OCI-LY7 (cell line): ENCODE data around the gene GMDS. TPM values are rescaled to one million over a fixed set of nuclear protein-coding genes. Genes with fewer than 3 reads are reported as not detected.

Experiments
- BruUV-seq: library from RNA; stranded (reverse); fragments of 400-500 nt; replicated peaks from 2 replicates; lab custom pipeline; 2021; lab: Mats Ljungman, UMichigan
- CTCF ChIA-PET: fragments of 300-600 bp; sonication (Branson Sonifier 250); formaldehyde crosslinking; loops from one replicate; lab custom pipeline; 2022; ENCODE audit warnings: antibody characterized with exemption; ENCODE audit not compliant: unreplicated experiment; lab: Charles Lee
- POLR2A ChIA-PET: fragments of 300-600 bp; sonication (Branson Sonifier 250); formaldehyde crosslinking; loops from one replicate; lab custom pipeline; 2022; ENCODE audit warnings: antibody characterized with exemption; lab: Charles Lee
- DNase-seq: peaks from one replicate; pipeline ENCODE4 v3.0.0-alpha.2; 2015; ENCODE audit warnings: low spot score
- H2AFZ ChIP-seq: fragments of 200-600 bp; sonication (generic), shearing (Covaris generic); 2 replicates; pipeline ENCODE4 v1.6.1; 2014; ENCODE audit warnings: mild to moderate bottlenecking, antibody characterized with exemption, low read length, moderate library complexity
- H3K27ac ChIP-seq: fragments of 200-600 bp; sonication (generic); 2 replicates; pipeline ENCODE4 v1.5.1; 2014; ENCODE audit warnings: mixed run types, low read depth, mild to moderate bottlenecking, moderate library complexity, low read length, inconsistent platforms; ENCODE audit not compliant: poor library complexity, severe bottlenecking
- H3K36me3 ChIP-seq: fragments of 200-600 bp; sonication (generic); 2 replicates; pipeline ENCODE4 v1.6.1; 2014; ENCODE audit warnings: mild to moderate bottlenecking, antibody characterized with exemption, low read length, moderate library complexity, mixed read lengths; ENCODE audit not compliant: insufficient read depth
- H3K4me1 ChIP-seq: fragments of 200-600 bp; sonication (generic); 2 replicates; pipeline ENCODE4 v1.5.1; 2014; ENCODE audit warnings: mild to moderate bottlenecking, low read length; ENCODE audit not compliant: insufficient read depth, poor library complexity, severe bottlenecking
- H3K4me2 ChIP-seq: fragments of 200-600 bp; sonication (generic); 2 replicates; pipeline ENCODE4 v1.6.1; 2014; ENCODE audit warnings: mild to moderate bottlenecking, low read length
- H3K4me3 ChIP-seq: fragments of 200-600 bp; sonication (generic); 2 replicates; pipeline ENCODE4 v1.5.1; 2014; ENCODE audit warnings: mild to moderate bottlenecking, low read depth, low read length; ENCODE audit not compliant: poor library complexity, severe bottlenecking
- H3K79me2 ChIP-seq: fragments of 200-600 bp; sonication (generic); 2 replicates; pipeline ENCODE4 v1.6.1; 2016; ENCODE audit warnings: low read depth, mild to moderate bottlenecking, low read length, moderate library complexity, mixed read lengths; ENCODE audit not compliant: insufficient read depth
- H3K9me2 ChIP-seq: fragments of 200-600 bp; sonication (generic); 2 replicates; pipeline ENCODE4 v1.6.1; 2016; ENCODE audit warnings: mild to moderate bottlenecking, low read length, mixed read lengths; ENCODE audit not compliant: insufficient read depth
- H3K9me3 ChIP-seq: fragments of 200-600 bp; sonication (generic); 2 replicates; pipeline ENCODE4 v1.6.1; 2014; ENCODE audit warnings: mild to moderate bottlenecking, mixed run types, low read length, mixed read lengths
- H4K20me1 ChIP-seq: fragments of 200-600 bp; sonication (generic); 2 replicates; pipeline ENCODE4 v1.6.1; 2014; ENCODE audit warnings: mild to moderate bottlenecking, antibody characterized with exemption, low read length, moderate library complexity, mixed read lengths; ENCODE audit not compliant: insufficient read depth
- EZH2phosphoT487 ChIP-seq: fragments of 200-600 bp; sonication (generic); IDR thresholded peaks from 2 replicates; pipeline ENCODE4 v1.6.1; 2018; ENCODE audit warnings: low read depth, borderline replicate concordance, mild to moderate bottlenecking, mixed run types, antibody characterized with exemption, low read length, moderate library complexity, mixed read lengths
- intact Hi-C: fragments of 100-400 bp; cut with micrococcal nuclease; formaldehyde crosslinking; loops from one replicate; pipeline ENCODE4 v1.10.0; 2022; ENCODE audit not compliant: unreplicated experiment
- total RNA-seq, 2 experiments: library from RNA; depleted of rRNA in 1 of 2; stranded (reverse); fragments of >200 nt in 1 of 2; shearing (Covaris generic) in 1 of 2; gene quantifications; 2 replicates each; pipeline ENCODE4 v1.2.3, GENCODE V29; 2014 to 2022
- TF ChIP-seq, protein P1 (sequence below): fragments of 200-600 bp; sonication (generic); conservative IDR thresholded peaks from 2 replicates; pipeline ENCODE4 v1.5.1; 2014; ENCODE audit warnings: mild to moderate bottlenecking, antibody characterized with exemption, low read length, moderate library complexity, mixed read lengths

Gene GMDS
- total RNA-seq, 2 experiments from 2014 or later, result 9.9 to 26.8 TPM

DNA sequence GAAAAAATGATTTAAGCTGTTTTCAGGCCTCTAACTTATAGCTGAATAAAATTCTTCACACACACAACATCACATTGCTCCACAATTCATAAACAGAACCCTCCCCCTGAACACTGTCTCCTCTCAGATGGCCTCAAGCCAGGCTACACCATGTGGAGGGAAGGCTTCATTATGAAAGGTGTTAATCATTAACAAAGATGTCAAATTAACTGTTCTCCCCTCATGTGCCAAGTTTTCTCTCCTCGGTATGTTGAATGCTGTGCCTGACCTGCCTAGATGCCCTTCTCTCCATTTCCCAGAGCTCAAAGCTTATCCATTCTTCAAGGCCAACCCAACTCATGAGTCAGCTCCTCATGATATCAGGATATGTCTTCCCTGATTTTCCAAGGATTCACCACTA is 210.4 kb downstream of the GMDS start:
- no peak overlapping the region for H2AFZ ChIP-seq
- no peak overlapping the region for H3K4me2 ChIP-seq
- POLR2A ChIA-PET, result no interaction called here
- H3K27ac ChIP-seq, result no peak overlapping the region
- no peaks in the 10 kb centered on the region; the same call in 1 of the 2 replicates for H4K20me1 ChIP-seq
- no peaks in the 10 kb centered on the region for H3K4me1 ChIP-seq
- H3K36me3 ChIP-seq, result no peaks in the 10 kb centered on the region
- no peak for TF ChIP-seq EZH2phosphoT487
- TF ChIP-seq, protein P1, sequence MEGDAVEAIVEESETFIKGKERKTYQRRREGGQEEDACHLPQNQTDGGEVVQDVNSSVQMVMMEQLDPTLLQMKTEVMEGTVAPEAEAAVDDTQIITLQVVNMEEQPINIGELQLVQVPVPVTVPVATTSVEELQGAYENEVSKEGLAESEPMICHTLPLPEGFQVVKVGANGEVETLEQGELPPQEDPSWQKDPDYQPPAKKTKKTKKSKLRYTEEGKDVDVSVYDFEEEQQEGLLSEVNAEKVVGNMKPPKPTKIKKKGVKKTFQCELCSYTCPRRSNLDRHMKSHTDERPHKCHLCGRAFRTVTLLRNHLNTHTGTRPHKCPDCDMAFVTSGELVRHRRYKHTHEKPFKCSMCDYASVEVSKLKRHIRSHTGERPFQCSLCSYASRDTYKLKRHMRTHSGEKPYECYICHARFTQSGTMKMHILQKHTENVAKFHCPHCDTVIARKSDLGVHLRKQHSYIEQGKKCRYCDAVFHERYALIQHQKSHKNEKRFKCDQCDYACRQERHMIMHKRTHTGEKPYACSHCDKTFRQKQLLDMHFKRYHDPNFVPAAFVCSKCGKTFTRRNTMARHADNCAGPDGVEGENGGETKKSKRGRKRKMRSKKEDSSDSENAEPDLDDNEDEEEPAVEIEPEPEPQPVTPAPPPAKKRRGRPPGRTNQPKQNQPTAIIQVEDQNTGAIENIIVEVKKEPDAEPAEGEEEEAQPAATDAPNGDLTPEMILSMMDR, result no peak
- no peaks in the 10 kb centered on the region for H3K9me3 ChIP-seq
- BruUV-seq, result no TSS peak
- no peak overlapping the region for H3K4me3 ChIP-seq
- no peak for DNase-seq
- H3K9me2 ChIP-seq, result no peaks in the 10 kb centered on the region
- intact Hi-C loops, result no loop called here
- H3K79me2 ChIP-seq, result no peaks in the 10 kb centered on the region
- CTCF ChIA-PET, result no interaction called here

DNA sequence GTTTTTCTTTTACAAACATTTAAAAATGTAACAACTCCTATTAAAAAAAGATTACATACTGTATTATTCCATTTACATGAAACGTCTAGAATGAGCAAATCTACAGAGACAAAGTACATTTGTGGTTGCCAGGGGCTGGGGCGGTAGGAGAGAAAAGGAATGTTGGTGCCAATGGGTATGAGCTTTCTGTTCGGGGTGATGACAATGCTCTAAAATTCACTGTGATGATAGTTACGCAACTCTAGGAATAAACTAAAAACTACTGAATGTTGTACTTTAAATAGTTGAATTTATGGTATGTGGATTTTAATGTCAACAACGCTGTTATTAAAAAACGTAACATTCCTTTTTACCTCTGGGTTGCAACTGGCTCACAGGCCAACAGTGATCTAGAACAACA is 211.1 kb downstream of the GMDS start:
- intact Hi-C loops, result no loop called here
- H3K79me2 ChIP-seq, result no peaks in the 10 kb centered on the region
- no peaks in the 10 kb centered on the region for H3K36me3 ChIP-seq
- no peaks in the 10 kb centered on the region; the same call in 1 of the 2 replicates for H4K20me1 ChIP-seq
- H3K4me1 ChIP-seq, result no peaks in the 10 kb centered on the region
- H3K9me3 ChIP-seq, result no peaks in the 10 kb centered on the region
- no peak overlapping the region for H3K4me3 ChIP-seq
- no peaks in the 10 kb centered on the region for H3K9me2 ChIP-seq
- CTCF ChIA-PET, result no interaction called here
- no peak for DNase-seq
- BruUV-seq, result no TSS peak
- TF ChIP-seq, protein P1, result no peak
- no peak for TF ChIP-seq EZH2phosphoT487
- no peak overlapping the region for H3K27ac ChIP-seq
- no peak overlapping the region for H3K4me2 ChIP-seq
- H2AFZ ChIP-seq, result no peak overlapping the region
- POLR2A ChIA-PET, result no interaction called here

DNA sequence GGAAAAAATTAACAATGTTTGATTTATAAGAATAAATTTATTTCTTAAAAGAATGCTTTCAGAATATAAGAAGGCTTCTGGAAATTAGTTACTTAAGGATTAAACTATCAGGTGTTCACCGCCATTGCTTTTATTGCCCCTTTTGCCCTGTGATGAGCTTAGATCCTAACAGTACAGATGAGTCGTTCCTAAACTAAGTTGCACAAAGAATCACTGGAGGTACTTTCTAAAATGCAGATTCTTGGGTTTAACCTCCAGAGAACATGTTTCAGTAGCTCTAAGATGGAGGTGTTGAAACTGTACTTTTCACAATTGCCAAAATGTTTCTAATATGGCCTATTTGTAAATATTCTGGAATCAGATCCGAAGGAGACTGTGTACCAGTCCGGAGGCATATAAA is 211.9 kb downstream of the GMDS start:
- no peak overlapping the region for H3K27ac ChIP-seq
- POLR2A ChIA-PET, result no interaction called here
- BruUV-seq, result no TSS peak
- DNase-seq, result no peak
- no peaks in the 10 kb centered on the region for H3K9me2 ChIP-seq
- no peaks in the 10 kb centered on the region for H3K79me2 ChIP-seq
- intact Hi-C loops, result no loop called here
- no peak for TF ChIP-seq EZH2phosphoT487
- TF ChIP-seq, protein P1, result no peak
- H3K4me3 ChIP-seq, result no peak overlapping the region
- peaks cover 2% of the 10 kb centered on the region for H3K4me1 ChIP-seq
- peaks cover 2% of the 10 kb centered on the region for H4K20me1 ChIP-seq
- CTCF ChIA-PET, result no interaction called here
- no peaks in the 10 kb centered on the region for H3K9me3 ChIP-seq
- no peak overlapping the region for H3K4me2 ChIP-seq
- H3K36me3 ChIP-seq, result no peaks in the 10 kb centered on the region
- no peak overlapping the region for H2AFZ ChIP-seq
